ENCODE results near the gene SLC6A3.
"Not testable (repeated sequence)": the region's sequence is repeated elsewhere in the genome, so short reads cannot be mapped to it uniquely, and the experiment has no call there.

Gene SLC6A3

DNA sequence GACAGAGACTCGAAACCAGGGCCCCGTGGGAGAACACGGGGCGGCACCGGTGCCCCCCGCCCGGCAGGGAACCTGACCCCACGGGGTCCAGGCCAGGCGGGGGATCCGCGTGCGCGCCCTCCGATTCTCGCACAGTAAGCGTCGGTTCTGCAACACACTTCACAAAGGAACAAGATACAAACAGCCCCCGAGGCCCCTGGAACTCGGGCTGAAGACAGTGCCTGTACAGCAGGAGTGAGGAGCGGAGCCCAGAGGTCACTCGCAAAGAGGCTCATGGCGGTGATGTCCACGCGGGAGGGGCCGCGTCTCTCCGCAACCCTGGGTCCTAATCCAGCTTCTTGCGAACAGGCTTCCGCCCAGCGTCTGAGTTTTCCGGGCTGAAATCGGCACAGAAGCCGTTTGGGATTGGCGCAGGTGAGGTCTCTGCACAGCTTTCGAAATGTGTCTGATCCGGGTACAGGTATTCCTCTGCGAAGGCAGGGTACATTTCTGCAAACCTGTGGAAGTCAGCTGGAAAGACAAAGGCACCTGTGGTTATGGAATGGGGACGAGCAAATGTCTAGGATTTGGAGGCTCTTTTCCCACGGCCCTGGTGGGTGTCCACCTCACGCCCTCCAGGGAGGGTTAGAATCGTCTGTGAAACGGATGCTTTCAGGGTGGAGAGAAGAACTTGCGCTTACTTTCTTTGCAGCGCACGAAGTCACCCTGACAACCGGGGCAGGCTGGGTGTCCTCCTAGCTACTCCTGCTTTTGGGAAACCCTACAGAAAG, 18.3 kb upstream of the SLC6A3 start:
- no peak for DNase-seq

GRCh38 chr5:1462358-1462757, 17.1 kb upstream of the SLC6A3 start:
- no peak for DNase-seq

DNA sequence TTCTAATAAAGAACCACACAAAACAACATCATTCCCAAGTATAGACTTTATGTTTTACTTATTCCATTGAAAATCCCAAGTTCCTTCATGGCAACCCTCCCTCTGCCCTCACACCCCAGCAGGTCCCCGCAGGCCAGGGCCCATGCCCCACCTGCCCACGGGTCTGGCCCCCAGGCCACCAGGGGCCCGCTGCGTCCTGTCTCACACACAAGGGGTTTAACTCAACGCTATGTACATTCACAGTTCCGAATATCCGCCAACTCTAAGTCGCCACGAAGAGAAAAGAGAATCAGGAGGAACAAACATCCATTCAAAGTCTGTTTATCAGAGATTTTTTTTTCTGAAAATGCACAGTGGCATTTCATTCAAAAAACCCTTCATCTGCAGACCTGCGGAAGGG, 16.2 kb upstream of the SLC6A3 start:
- no peak for DNase-seq

- DNase-seq: peak; percentile 79
Measured at GRCh38 chr5:1460054-1460682, 14.9 kb upstream of the SLC6A3 start.

GRCh38 chr5:1459435-1459834, 14.2 kb upstream of the SLC6A3 start:
- DNase-seq: not testable (repeated sequence)

DNA sequence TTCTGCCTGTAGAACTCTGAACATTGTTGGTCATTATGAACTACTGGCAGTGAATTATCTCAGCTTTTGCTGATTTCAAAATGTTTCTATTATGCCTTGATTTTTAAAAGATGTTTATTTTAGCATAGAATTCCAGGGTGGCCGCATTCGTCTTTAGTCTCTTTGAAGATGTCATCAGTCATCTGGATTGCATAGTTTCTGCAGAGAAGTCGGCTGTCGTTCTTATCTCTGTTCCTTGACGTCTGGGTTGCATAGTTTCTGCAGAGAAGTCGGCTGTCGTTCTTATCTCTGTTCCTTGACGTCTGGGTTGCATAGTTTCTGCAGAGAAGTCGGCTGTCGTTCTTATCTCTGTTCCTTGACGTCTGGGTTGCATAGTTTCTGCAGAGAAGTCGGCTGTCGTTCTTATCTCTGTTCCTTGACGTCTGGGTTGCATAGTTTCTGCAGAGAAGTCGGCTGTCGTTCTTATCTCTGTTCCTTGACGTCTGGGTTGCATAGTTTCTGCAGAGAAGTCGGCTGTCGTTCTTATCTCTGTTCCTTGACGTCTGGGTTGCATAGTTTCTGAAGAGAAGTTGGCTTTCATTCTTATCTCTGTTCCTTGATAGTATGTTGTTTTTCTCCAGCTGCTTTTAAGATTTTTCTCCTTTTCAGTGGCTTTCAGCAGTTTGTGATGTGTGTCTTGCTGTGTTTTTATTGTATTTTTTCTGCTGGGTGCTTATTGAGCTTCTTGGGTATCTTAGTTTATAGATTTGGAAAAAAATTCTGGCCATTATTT, 11.1 kb upstream of the SLC6A3 start:
- DNase-seq: not testable (repeated sequence)

DNA sequence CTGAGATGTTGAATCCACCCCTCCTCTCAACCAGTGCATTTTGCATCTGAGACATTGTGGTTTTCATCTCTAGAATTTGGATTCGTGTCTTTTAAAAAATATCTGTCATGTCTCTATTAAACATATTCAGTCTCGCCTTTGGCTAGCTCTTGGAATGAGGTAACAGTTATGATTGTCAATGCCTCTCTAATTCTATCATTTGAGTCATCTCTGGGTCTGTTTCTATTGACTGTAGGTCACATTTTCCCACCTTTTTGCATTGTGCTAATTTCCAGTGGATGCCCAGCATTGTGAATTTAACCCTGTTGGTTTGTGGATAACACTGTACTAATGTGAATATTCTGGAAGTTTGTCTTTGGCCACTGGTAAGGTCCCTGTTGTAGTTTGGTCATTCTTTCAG, 8.4 kb upstream of the SLC6A3 start:
- DNase-seq: no peak

GRCh38 chr5:1449081-1449630, 3.9 kb upstream of the SLC6A3 start:
- DNase-seq: no peak

DNA sequence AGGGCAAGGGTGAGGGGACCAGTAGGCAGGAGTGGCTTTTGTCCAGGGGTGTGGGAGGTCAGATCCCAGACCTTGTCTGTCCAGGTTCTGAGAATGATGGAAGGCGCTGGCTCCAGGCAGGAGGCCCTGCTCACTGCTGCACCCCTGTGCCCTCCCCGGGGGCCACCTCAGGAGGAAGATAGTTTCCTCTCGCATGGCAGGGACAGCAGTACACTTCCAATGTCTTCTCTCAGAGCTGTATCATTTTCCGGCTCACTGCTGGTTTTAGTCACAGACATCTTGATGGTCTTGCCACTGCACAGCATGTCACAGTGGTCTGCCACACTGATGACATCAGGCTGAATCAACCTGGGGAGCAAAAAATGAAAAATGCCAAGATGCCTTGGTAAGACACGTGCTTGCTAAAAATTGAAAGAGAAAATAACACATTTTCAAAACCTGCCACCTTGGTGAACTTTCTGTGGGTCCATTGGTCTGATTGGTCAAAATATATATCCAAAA, 3.3 kb upstream of the SLC6A3 start:
- DNase-seq: no peak

DNA sequence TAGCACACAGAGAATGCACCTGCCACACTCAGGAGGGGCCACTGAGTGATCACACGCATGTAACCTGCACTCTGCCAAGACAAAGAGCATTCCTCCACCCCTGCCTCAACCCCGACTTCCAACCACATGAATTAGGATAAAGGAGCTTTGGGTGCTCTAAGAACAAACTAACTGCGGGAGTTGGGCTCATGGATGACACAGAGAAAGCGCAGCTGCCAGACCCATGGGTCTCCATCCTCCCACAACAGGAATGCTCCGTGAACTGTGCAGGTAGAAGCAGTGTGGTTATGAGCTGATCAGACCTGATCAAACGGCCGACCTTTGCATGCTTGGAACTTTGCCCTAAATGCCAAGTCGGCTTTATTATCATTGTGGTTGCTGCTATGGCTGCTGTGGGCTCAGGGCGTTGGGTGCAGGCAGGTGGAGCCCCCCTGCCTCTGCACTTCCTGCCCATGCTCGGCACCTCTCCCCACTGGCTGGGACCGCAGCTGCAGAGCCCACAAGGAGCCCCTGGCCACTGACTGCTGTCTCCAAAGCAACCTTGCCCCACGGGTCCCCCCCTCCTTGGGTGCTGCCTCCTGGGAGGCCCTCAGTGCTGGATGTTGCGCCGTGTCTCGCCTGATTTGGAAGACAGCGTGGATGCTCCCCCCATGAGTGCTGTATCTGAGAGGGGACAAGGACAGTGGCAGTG, 2.6 kb upstream of the SLC6A3 start:
- DNase-seq: no peak

DNA sequence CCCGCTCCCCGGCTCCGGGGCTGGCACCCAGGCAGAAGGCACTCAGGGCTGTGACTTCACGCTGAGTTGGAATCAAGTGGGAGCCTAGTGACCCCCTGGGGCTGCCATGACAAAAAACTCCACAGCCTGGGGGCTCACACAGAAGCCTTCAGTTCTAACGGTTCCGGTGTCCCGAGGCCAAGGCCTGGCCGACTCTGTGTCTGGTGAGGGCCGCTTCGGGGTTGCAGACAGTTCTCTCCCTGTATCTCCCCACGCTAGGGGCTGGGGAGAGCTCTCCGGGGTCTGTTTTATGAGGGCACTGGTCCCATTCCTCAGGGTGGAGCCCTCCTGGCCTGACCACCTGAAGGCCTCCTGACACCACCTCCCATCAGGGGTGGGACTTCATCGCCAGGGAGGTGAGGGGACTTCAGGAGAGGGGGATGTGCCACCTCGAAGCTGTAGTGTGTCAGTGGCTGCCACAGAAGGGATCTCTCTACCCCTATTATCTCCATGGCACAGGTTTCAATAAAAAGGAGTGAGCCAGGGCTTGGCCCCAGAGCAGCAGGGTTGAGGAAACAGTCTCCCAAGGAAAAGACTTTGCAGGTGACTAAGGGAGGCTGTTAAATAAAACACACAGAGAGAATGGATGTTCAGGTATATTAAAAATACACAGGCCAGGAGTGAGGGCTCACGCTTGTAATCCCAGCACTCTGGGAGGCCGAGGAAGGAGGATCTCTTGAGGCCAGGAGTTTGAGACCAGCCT, 1.5 kb upstream of the SLC6A3 start:
- peak; percentile 28 for DNase-seq

- no peak for DNase-seq
Measured at GRCh38 chr5:1445689-1446601, 705 bp upstream of the SLC6A3 start.

- peak; percentile 28 for DNase-seq
Measured at GRCh38 chr5:1444361-1445189, 665 bp downstream of the SLC6A3 start.

DNA sequence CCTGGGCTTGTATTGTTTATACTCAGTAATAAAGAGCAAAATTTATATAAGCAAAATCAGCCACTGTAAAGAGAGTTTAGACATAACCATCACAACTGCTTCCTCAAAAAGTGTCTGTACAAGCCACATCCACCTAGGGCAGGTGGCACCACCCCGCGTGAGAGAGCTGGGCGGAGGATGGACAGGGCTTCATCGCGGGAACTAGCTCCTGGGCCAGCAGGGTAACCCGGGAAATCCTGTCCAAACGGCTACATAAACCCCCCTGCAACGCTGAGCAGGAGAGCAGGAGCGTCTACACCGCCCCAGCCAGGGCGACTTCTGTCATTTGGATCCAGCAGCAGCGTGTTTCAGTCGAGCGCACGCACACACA, 1.3 kb downstream of the SLC6A3 start:
- no peak for DNase-seq

- DNase-seq: no peak
Measured at GRCh38 chr5:1443171-1443570, 2.1 kb downstream of the SLC6A3 start.

DNA sequence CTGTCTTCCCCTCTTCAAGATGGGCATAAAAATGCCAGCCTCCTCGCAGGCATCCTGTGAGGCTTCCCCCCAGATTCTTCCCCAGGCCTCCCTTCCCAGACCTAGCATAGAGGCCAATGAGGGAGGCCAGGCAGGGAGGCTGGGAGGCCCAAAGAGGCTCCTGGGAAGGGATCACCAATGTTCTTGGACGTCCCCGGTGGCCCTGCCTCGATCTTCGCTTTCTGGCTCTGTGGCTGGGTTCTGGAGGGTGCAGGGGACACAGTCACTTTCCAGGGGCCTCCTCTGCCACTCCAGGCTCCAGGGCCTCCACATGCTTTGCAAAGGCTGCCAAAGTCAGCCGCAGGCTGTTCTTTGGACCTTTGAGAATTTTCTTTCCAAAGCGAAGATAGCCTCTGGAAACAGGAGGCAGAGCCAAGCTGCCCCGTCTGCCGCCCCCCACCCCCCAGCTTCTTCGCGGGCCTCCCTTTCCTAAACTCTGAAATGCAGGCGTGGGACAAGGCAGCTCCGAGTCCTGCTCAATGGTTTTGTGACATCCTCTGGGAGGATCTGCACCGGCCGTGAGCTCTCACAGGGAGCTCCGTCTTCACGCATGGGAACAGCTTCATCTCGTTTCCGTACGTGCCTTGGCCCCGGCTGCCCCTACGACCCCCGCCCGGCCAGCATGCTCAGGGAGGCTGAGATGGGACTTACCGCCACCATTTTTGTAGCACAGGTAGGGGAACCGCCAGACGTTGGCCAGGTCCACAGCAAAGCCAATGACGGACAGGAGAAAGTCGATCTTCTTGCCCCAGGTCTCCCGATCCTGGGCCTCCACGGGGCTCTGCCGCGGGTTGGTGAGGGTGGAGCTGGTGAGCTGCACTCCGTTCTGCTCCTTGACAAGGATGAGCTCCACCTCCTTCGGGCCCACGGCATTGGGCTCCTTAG, 2.8 kb downstream of the SLC6A3 start:
- DNase-seq: no peak

DNA sequence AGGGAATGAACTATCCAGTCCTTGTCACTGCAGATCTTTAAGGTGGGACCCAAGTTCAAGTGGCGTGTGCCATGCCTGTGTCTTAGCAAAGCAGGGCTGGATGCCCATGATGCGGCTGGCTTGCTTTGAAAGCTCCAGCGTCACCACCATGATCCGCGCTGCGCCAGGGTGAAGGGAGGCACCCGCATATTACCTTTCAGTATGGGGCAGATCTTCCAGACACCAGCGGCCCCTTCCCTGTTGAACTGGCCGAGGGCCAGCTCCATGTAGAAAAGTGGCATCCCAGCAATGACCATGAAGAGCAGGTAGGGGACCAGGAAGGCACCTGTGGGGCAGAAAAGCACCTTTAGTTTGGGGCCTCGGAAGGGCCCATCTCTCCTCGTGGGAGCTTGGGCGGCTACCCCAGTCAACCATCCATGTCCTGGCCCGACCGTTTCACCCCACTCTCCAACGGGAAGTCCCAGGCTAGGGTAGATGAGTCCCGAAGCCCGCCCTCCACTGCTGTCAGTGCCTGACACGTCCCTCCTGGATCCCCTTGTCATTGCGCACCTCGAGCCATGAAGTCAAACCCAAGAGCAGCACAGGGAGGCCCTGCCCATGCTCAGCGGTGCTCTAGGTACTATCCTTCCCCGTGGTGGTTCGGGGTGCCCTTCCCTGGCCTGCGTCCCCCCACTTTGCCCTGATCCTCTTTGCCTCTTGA, 3.9 kb downstream of the SLC6A3 start:
- DNase-seq: no peak

GRCh38 chr5:1440098-1440493, 5.1 kb downstream of the SLC6A3 start:
- DNase-seq: no peak
